SJSA1 (cell line): ENCODE results near the gene VWA7. TPM values are rescaled to one million over a fixed set of nuclear protein-coding genes. Genes with fewer than 3 reads are reported as not detected.
"Not testable (repeated sequence)": the region's sequence is repeated elsewhere in the genome, so short reads cannot be mapped to it uniquely, and the experiment has no call there.

Source experiments
- DNase-seq, 2 experiments: peaks; one replicate each; pipeline ENCODE4 v3.0.0-alpha.2; 2015 to 2020; ENCODE audit warnings: low spot score in 2 of 2, low read depth in 1 of 2
- H3K27ac ChIP-seq: fragments of 250-450 bp; sonication (Bioruptor Pico); 2 replicates; pipeline ENCODE4 v1.5.1; 2020; ENCODE audit warnings: mild to moderate bottlenecking, moderate library complexity
- H3K27me3 ChIP-seq: fragments of 250-450 bp; sonication (Bioruptor Pico); replicated peaks from 2 replicates; pipeline ENCODE4 v1.5.1; 2020; ENCODE audit warnings: mild to moderate bottlenecking, moderate library complexity
- H3K36me3 ChIP-seq: fragments of 250-450 bp; sonication (Bioruptor Pico); 2 replicates; pipeline ENCODE4 v1.5.1; 2020; ENCODE audit warnings: mild to moderate bottlenecking
- H3K4me1 ChIP-seq: fragments of 250-450 bp; sonication (Bioruptor Pico); replicated peaks from 2 replicates; pipeline ENCODE4 v1.6.1; 2021; ENCODE audit warnings: mild to moderate bottlenecking
- H3K4me3 ChIP-seq: fragments of 250-450 bp; sonication (Bioruptor Pico); 2 replicates; pipeline ENCODE4 v1.5.1; 2020; ENCODE audit warnings: mild to moderate bottlenecking
- H3K9me3 ChIP-seq: fragments of 250-450 bp; sonication (Bioruptor Pico); replicated peaks from 2 replicates; pipeline ENCODE4 v1.5.1; 2020; ENCODE audit warnings: mild to moderate bottlenecking
- total RNA-seq: library from RNA; depleted of rRNA; stranded (reverse); fragments of >200 nt; shearing (Covaris generic); gene quantifications from 2 replicates; pipeline ENCODE4 v1.2.3, GENCODE V29; 2014; rRNA removed

Gene VWA7, protein sequence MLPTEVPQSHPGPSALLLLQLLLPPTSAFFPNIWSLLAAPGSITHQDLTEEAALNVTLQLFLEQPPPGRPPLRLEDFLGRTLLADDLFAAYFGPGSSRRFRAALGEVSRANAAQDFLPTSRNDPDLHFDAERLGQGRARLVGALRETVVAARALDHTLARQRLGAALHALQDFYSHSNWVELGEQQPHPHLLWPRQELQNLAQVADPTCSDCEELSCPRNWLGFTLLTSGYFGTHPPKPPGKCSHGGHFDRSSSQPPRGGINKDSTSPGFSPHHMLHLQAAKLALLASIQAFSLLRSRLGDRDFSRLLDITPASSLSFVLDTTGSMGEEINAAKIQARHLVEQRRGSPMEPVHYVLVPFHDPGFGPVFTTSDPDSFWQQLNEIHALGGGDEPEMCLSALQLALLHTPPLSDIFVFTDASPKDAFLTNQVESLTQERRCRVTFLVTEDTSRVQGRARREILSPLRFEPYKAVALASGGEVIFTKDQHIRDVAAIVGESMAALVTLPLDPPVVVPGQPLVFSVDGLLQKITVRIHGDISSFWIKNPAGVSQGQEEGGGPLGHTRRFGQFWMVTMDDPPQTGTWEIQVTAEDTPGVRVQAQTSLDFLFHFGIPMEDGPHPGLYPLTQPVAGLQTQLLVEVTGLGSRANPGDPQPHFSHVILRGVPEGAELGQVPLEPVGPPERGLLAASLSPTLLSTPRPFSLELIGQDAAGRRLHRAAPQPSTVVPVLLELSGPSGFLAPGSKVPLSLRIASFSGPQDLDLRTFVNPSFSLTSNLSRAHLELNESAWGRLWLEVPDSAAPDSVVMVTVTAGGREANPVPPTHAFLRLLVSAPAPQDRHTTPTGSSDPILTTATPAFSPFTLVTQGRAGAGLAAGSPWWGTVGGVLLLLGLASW
- total RNA-seq, result not detected in 2 replicates

DNA sequence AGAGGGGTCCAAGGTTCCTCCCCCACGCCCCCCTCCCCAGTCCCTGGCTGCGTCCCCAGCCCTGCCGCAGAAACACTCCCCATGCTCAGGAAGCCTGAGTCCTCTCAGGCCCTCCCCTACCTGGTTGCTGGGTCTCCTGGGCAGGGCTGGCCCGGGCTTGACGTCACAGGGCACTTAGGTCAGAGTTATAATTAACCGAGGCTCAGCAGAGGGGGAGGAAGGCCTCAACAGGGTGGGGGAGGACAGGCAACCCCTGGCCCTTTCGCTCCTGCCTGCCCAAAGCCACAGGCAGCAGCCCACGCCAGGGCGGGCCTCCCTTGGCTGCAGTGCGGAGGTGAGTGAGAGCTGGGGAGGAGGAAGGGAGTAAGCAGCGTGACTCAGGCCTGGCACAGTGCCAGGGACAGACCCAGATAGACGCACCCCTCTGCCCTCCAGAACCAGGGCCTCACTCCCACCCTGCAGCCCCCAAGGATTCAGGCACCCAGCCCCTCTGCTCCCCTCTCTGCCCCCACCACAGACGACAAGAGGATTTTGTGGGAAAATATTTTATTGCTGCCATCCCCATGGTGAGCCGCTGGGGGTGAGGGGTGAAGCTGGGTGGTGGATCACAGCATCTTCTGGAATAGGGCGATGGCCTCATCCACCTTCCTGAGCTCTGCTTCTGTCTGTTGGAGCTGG is at the start of gene VWA7:
Gene VWA7, minus strand, starts transcription at position 340 of the 678 bp plus-strand sequence. CDS start 549 bp downstream, outside the sequence.
- Histone ChIP-seq H3K9me3 (no peaks in the 10 kb centered on the region), H3K4me1 (peaks cover 9% of the 10 kb centered on the region), H3K27me3 (no peaks in the 10 kb centered on the region), H3K27ac (no peak within 1 kb of the TSS), H3K36me3 (peaks cover 47% of the 10 kb centered on the region), H3K4me3 (no peak within 1 kb of the TSS)
- DNase-seq, result peak; percentile 55 to 70

- peak in 1 of 2 experiments; percentile 73 for DNase-seq
Measured at GRCh38 chr6:31826793-31827285, 49.7 kb upstream of the VWA7 start.

DNA sequence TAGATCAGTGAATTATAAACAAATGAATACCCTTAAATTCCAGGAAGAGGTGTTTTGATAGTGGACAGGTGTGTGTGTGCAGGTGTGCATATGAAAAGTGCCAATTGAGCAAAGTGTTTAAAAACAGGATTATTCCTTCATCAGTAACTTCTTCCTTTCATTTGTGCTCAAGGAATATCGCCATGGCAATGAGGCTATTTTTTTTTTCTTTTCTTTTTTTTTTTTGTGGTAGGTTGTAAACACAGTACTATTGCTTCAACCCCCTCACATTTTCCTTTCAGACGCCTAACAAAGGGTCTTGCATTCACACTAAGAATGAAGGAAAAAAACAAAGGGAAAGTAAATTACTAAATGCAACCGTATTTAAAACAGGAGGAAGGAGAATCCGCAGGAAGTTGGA is 48.4 kb upstream of the VWA7 start:
- H3K4me3 ChIP-seq, result no peak overlapping the region
- H3K36me3 ChIP-seq, result peaks cover 4% of the 10 kb centered on the region
- H3K9me3 ChIP-seq, result no peaks in the 10 kb centered on the region
- no peak for DNase-seq
- H3K27me3 ChIP-seq, result no peaks in the 10 kb centered on the region
- H3K27ac ChIP-seq, result no peak overlapping the region
- H3K4me1 ChIP-seq, result peaks cover 31% of the 10 kb centered on the region

More at GRCh38 chr6:31826793-31827285, 49.7 kb upstream of the VWA7 start:
- no peaks in the 10 kb centered on the region for H3K9me3 ChIP-seq
- no peaks in the 10 kb centered on the region for H3K27me3 ChIP-seq
- peak overlapping the region; percentile 49 for H3K27ac ChIP-seq
- H3K4me1 ChIP-seq, result peaks cover 23% of the 10 kb centered on the region
- peaks cover 7% of the 10 kb centered on the region for H3K36me3 ChIP-seq
- H3K4me3 ChIP-seq, result peak overlapping the region; percentile 57

DNA sequence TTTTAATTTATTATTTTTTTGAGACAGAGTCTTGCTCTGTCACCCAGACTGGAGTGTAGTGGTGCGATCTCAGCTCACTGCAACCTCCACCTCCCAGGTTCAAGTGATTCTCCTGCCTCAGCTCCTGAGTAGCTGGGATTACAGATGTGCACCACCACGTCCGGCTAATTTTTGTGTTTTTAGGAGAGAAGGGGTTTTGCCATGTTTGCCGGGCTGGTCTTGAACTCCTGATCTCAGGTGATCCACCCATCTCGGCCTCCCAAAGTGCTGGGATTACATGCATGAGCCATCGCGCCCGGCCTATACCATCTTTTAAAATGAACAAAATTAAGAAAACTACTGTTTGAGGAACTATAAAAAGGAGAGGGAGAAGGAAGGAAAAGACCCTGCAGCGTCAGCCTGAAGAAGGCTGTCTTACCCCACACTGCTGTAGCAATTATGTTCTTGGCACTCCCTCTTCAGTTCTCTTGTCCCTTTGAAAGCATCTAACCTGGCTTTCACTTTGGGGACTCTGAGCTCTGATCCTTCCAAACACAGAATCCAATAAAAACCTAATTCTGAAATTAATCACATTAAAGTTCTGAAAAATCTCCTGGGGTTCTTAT is 46.6 kb upstream of the VWA7 start:
- Histone ChIP-seq H3K4me1 (peaks cover 37% of the 10 kb centered on the region), H3K36me3 (peaks cover 10% of the 10 kb centered on the region)
- H3K9me3 ChIP-seq, H3K27ac ChIP-seq, H3K4me3 ChIP-seq, DNase-seq, H3K27me3 ChIP-seq: not testable (repeated sequence)

GRCh38 chr6:31822036-31822821 is 45.1 kb upstream of the VWA7 start:
- H3K27me3 ChIP-seq, result no peaks in the 10 kb centered on the region
- DNase-seq, result peak; percentile 80 to 87
- H3K4me3 ChIP-seq, result peak overlapping the region; percentile 42
- H3K27ac ChIP-seq, result peak overlapping the region; percentile 85
- peaks cover 49% of the 10 kb centered on the region for H3K4me1 ChIP-seq
- peaks cover 13% of the 10 kb centered on the region for H3K36me3 ChIP-seq
- no peaks in the 10 kb centered on the region for H3K9me3 ChIP-seq

DNA sequence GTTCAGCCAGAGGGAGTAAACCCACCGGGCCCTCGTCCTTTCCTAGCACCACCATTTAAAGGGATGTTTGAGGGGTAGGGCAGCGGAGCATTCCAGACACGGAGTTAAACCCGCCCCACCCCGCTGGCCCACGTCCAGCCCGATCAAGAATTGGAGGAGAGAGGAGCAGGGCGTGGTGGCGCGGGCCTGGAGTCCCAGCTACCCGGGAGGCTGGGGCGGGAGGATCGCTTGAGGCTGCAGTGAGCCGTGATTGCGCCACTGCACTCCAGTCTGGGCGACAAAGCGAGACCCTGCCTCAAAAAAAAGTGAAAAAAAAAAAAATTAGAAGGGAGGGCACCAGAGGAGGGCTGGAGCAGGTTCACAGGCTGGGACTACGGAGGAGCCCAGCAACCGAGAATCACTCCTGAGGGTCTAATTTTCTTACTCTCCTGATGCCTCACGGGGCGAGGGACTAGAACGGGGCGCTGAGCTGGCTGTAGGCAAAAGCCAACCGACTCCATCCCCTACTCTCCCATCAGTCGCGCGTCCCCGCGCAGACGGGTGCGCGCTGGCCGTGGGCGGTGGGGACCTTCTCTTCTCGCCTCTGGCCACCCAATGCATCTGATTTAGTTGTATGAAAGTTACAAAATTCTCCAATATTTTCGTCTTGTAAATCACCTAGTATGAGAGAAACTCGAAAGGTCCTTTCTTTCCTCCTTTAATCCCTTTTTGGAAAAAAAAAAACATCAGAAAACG is 44.3 kb upstream of the VWA7 start:
- Histone ChIP-seq H3K4me1 (peaks cover 45% of the 10 kb centered on the region), H3K27ac (peak overlapping the region; percentile 85), H3K9me3 (no peaks in the 10 kb centered on the region), H3K27me3 (no peaks in the 10 kb centered on the region), H3K36me3 (peaks cover 13% of the 10 kb centered on the region), H3K4me3 (peak overlapping the region; percentile 42)
- DNase-seq, result peak; percentile 58 to 80

DNA sequence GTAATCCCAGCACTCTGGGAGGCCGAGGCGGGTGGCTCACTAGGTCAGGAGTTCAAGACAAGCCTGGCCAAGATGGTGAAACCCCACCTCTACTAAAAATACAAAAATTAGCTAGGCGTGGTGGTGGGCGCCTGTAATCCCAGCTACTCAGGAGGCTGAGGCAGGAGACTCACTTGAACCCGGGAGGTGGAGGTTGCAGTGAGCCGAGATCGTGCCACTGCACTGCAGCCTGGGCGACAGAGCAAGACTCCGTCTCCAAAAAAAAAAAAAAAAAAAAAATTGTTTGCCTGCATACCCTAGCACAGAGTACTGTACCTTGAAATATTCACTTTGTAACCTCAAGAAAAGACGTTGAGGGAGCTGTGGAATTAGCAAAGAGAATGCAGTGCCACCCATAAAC is 43.3 kb upstream of the VWA7 start:
- DNase-seq, H3K27me3 ChIP-seq, H3K9me3 ChIP-seq, H3K27ac ChIP-seq, H3K4me3 ChIP-seq: not testable (repeated sequence)
- peaks cover 42% of the 10 kb centered on the region for H3K4me1 ChIP-seq
- H3K36me3 ChIP-seq, result peaks cover 13% of the 10 kb centered on the region

DNA sequence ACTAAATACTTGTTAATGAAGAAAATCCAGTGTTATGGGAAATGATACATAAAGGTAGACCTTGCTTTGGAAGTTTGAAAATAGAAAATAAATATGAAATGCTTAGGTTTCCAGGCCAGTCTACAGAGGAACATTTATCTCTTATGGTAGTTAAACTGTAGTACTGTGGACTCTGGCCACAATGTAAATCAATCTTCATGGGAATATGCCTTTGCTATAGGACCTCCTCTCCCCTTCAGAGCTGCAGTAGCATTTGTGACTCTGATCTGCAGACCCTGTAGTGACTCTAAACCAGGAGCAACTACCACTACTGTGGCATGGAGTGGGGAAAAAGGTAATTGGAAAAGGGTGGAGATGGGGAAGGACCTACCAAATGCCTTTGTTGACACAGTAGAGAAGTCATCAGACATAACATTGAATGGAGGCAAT is 42.8 kb upstream of the VWA7 start:
- Histone ChIP-seq H3K27ac (no peak overlapping the region), H3K4me3 (no peak overlapping the region), H3K9me3 (no peaks in the 10 kb centered on the region), H3K36me3 (peaks cover 13% of the 10 kb centered on the region), H3K27me3 (no peaks in the 10 kb centered on the region), H3K4me1 (peaks cover 42% of the 10 kb centered on the region)
- no peak for DNase-seq

GRCh38 chr6:31817929-31818511 is 40.9 kb upstream of the VWA7 start:
- DNase-seq, H3K27ac ChIP-seq: not testable (repeated sequence)

GRCh38 chr6:31817133-31817928 is 40.2 kb upstream of the VWA7 start:
- H3K36me3 ChIP-seq, result peaks cover 13% of the 10 kb centered on the region
- peaks cover 42% of the 10 kb centered on the region for H3K4me1 ChIP-seq
- peak overlapping the region; percentile 6; the same call in 1 of the 2 replicates for H3K4me3 ChIP-seq
- not testable (repeated sequence) for H3K9me3 ChIP-seq, H3K27ac ChIP-seq, DNase-seq, H3K27me3 ChIP-seq

More at GRCh38 chr6:31817929-31818511, 40.9 kb upstream of the VWA7 start:
- Histone ChIP-seq H3K4me3 (peak overlapping the region; percentile 6; the same call in 1 of the 2 replicates), H3K4me1 (peaks cover 49% of the 10 kb centered on the region), H3K36me3 (peaks cover 13% of the 10 kb centered on the region)
- H3K9me3 ChIP-seq, H3K27me3 ChIP-seq: not testable (repeated sequence)
